ENCODE data around the gene GPR63. TPM values are rescaled to one million over a fixed set of nuclear protein-coding genes. Genes with fewer than 3 reads are reported as not detected.
A peak's percentile ranks its signal among the peaks of the same experiment; 100 is the strongest.
"Not testable (repeated sequence)": the region's sequence is repeated elsewhere in the genome, so short reads cannot be mapped to it uniquely, and the experiment has no call there.

GPR63 gene
- total RNA-seq (0.51 and 3.0 TPM in 2 replicates), polyA plus RNA-seq (0.94 and 1.2 TPM in 2 replicates), polyA minus RNA-seq (ENCODE audit: low replicate concordance) (1.1 and 1.4 TPM in 2 replicates)
- 0.65 and 0.75 TPM in 2 replicates for polyA plus RNA-seq (2012)

DNA sequence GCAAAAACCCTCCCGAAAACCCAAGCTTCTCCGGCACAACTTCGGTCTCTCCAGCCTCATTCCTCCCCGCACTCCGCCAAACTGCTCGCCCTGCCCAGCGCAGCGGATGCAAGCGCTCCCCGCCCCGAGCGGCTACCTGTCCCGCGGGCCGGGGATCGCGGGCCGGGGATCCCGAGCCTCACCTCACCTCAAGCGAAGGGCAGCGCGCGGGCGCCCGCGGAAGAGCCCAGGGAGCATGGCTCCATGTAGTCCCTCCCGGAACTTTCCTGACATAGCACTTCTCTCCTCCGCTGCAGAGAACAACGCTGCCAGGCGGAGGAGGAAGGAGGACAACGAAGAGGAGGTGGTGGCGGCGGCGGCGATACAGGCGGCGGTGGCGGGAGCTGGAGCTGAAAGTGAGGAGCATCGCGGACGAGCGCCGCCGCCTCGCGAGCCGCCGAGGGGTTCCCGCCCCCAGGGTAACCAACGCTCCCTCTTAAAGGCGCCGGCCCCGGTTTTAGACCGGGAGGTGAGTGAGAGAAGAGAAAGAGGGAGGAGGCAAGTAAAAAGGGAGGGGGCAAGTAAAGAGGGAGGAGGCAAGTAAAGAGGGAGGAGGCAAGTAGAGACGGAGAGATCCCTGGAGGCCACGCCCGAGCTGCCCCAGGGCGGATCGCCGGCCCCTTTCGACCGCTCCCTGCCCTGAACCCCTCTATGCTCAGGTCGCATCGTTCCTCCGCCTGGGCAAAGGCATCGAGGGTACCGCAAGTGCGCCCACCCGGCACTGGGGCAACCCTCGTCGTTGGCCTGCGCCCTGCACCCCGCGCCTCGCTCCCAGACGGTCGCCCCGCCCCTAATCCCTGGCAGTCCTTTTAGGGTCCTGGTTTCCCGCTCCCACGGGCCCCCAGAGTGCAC is at the start of gene GPR63:
Gene GPR63, minus strand, starts transcription at position 397 of the 891 bp plus-strand sequence. CDS start 37,746 bp downstream, outside the sequence.
- H3K4me2 ChIP-seq (ENCODE audit: extremely low read depth, insufficient read depth, low read length): peak within 1 kb of the TSS; percentile 91
- H4K20me1 ChIP-seq (ENCODE audit: control insufficient read depth, extremely low read depth, insufficient read depth, low read length): no peaks in the 10 kb centered on the region
- TF ChIP-seq EZH2 (IDR thresholded peaks at IDR 0.05; ENCODE audit: low read length, missing control alignments): no peak
- TF ChIP-seq, protein P1, sequence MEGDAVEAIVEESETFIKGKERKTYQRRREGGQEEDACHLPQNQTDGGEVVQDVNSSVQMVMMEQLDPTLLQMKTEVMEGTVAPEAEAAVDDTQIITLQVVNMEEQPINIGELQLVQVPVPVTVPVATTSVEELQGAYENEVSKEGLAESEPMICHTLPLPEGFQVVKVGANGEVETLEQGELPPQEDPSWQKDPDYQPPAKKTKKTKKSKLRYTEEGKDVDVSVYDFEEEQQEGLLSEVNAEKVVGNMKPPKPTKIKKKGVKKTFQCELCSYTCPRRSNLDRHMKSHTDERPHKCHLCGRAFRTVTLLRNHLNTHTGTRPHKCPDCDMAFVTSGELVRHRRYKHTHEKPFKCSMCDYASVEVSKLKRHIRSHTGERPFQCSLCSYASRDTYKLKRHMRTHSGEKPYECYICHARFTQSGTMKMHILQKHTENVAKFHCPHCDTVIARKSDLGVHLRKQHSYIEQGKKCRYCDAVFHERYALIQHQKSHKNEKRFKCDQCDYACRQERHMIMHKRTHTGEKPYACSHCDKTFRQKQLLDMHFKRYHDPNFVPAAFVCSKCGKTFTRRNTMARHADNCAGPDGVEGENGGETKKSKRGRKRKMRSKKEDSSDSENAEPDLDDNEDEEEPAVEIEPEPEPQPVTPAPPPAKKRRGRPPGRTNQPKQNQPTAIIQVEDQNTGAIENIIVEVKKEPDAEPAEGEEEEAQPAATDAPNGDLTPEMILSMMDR (conservative IDR thresholded peaks at IDR 0.05 in 1 of 2, IDR thresholded peaks at IDR 0.05 in 1 of 2; ENCODE audit: low read depth in 1 of 2, low read length in 2 of 2): no peak
- peak within 1 kb of the TSS; percentile 36 for H3K9ac ChIP-seq (ENCODE audit: insufficient read depth, low read length)
- peak within 1 kb of the TSS; percentile 94 for H2AFZ ChIP-seq (ENCODE audit: low read length)
- no peaks in the 10 kb centered on the region for H3K4me1 ChIP-seq (ENCODE audit: control insufficient read depth, extremely low read depth, insufficient read depth, low read length)
- H3K9me3 ChIP-seq (ENCODE audit: control insufficient read depth, insufficient read depth, low read depth, low read length): no peaks in the 10 kb centered on the region
- DNase-seq (ENCODE audit: low read depth in 2 of 2): peak; percentile 77 to 78
- H3K79me2 ChIP-seq (ENCODE audit: control insufficient read depth, insufficient read depth, low read length): no peaks in the 10 kb centered on the region
- H3K4me3 ChIP-seq (replicated peaks in 1 of 4; ENCODE audit: control extremely low read depth in 1 of 4, insufficient read depth in 1 of 4, low read depth in 3 of 4, low read length in 4 of 4): peak within 1 kb of the TSS; percentile 69 to 91 (median 88)
- H3K27ac ChIP-seq (ENCODE audit: insufficient read depth, low read length): peak within 1 kb of the TSS; percentile 24
- H3K27me3 ChIP-seq (ENCODE audit: control insufficient read depth, insufficient read depth, low read length): no peaks in the 10 kb centered on the region
- no peaks in the 10 kb centered on the region for H3K36me3 ChIP-seq (ENCODE audit: control insufficient read depth, insufficient read depth, low read length)

GRCh38 chr6:96886519-96886918 is 49.2 kb upstream of the GPR63 start:
- no peak overlapping the region for H3K4me3 ChIP-seq (replicated peaks in 1 of 4; ENCODE audit: control extremely low read depth in 1 of 4, insufficient read depth in 1 of 4, low read depth in 3 of 4, low read length in 4 of 4)
- no peaks in the 10 kb centered on the region for H3K27me3 ChIP-seq (ENCODE audit: control insufficient read depth, insufficient read depth, low read length)
- H3K36me3 ChIP-seq (ENCODE audit: control insufficient read depth, insufficient read depth, low read length): no peaks in the 10 kb centered on the region
- H4K20me1 ChIP-seq (ENCODE audit: control insufficient read depth, extremely low read depth, insufficient read depth, low read length): no peaks in the 10 kb centered on the region
- H2AFZ ChIP-seq (ENCODE audit: low read length): no peak overlapping the region
- H3K9me3 ChIP-seq (ENCODE audit: control insufficient read depth, insufficient read depth, low read depth, low read length): no peaks in the 10 kb centered on the region
- DNase-seq (ENCODE audit: low read depth in 2 of 2): no peak
- H3K9ac ChIP-seq (ENCODE audit: insufficient read depth, low read length): no peak overlapping the region
- H3K79me2 ChIP-seq (ENCODE audit: control insufficient read depth, insufficient read depth, low read length): no peaks in the 10 kb centered on the region
- no peak overlapping the region for H3K27ac ChIP-seq (ENCODE audit: insufficient read depth, low read length)
- H3K4me2 ChIP-seq (ENCODE audit: extremely low read depth, insufficient read depth, low read length): no peak overlapping the region
- H3K4me1 ChIP-seq (ENCODE audit: control insufficient read depth, extremely low read depth, insufficient read depth, low read length): no peaks in the 10 kb centered on the region
- TF ChIP-seq EZH2 (IDR thresholded peaks at IDR 0.05; ENCODE audit: low read length, missing control alignments): no peak
- TF ChIP-seq, protein P1 (conservative IDR thresholded peaks at IDR 0.05 in 1 of 2, IDR thresholded peaks at IDR 0.05 in 1 of 2; ENCODE audit: low read depth in 1 of 2, low read length in 2 of 2): no peak

DNA sequence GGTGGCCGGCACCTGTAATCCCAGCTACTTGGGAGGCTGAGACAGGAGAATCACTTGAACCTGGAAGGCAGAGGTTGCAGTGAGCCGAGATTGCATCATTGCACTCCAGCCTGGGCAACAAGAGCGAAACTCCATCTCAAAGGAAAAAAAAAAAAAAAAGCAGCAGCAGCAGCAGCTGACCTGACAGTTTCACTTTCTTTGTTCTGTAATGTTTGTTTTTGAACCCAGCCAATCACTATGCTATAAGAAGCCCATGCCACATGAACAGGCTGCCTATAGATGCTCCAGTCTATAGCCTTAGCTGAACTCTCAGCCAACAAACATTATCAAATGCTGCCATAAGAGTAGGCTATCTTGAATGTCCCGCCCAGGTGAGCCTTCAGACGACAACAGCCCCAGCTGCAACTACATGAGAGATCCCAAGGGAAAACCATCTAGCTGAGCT is 47.9 kb upstream of the GPR63 start:
- H3K4me2 ChIP-seq (ENCODE audit: extremely low read depth, insufficient read depth, low read length); H3K9ac ChIP-seq (ENCODE audit: insufficient read depth, low read length); DNase-seq (ENCODE audit: low read depth in 2 of 2); H3K27ac ChIP-seq (ENCODE audit: insufficient read depth, low read length); H4K20me1 ChIP-seq (ENCODE audit: control insufficient read depth, extremely low read depth, insufficient read depth, low read length); H2AFZ ChIP-seq (ENCODE audit: low read length); H3K79me2 ChIP-seq (ENCODE audit: control insufficient read depth, insufficient read depth, low read length); H3K4me1 ChIP-seq (ENCODE audit: control insufficient read depth, extremely low read depth, insufficient read depth, low read length); H3K27me3 ChIP-seq (ENCODE audit: control insufficient read depth, insufficient read depth, low read length); H3K9me3 ChIP-seq (ENCODE audit: control insufficient read depth, insufficient read depth, low read depth, low read length); H3K36me3 ChIP-seq (ENCODE audit: control insufficient read depth, insufficient read depth, low read length): not testable (repeated sequence)
- H3K4me3 ChIP-seq (replicated peaks in 1 of 4; ENCODE audit: control extremely low read depth in 1 of 4, insufficient read depth in 1 of 4, low read depth in 3 of 4, low read length in 4 of 4): peak overlapping the region in 1 of 4 experiments; percentile 7

All from fibroblast of lung (primary cell).